ENCODE results near the gene OR4X1.
"Not testable (repeated sequence)": the region's sequence is repeated elsewhere in the genome, so short reads cannot be mapped to it uniquely, and the experiment has no call there.

Gene OR4X1

DNA sequence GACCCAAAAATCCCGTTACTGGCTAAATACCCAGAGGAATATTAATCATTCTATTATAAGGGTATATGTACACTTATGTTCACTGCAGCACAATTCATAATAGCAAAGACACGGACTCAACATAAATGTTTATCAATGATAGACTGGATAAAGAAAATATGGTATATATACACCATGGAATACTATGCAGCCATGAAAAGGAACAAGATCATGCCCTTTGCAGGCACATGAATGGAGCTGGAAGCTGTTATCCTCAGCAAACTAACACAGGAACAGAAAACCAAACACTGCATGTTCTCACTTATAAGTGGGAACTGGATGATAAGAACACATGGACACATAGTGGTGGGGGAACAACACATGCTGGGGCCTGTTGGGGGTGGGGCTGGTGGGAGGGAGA is 49.9 kb downstream of the OR4X1 start:
- H3K4me3 Mint-ChIP-seq; H3K4me1 Mint-ChIP-seq; H3K36me3 Mint-ChIP-seq (ENCODE audit: insufficient read depth); ATAC-seq (replicated peaks; ENCODE audit: extremely low read depth, poor library complexity, severe bottlenecking); H3K9me3 Mint-ChIP-seq; DNase-seq (ENCODE audit: low spot score in 2 of 2); H3K27ac Mint-ChIP-seq (ENCODE audit: low read depth): not testable (repeated sequence)
- H3K27me3 Mint-ChIP-seq = peaks cover 13% of the 10 kb centered on the region

Data from central memory CD8-positive, alpha-beta T cell (primary cell).